ENCODE results near the gene PIP5K1B.

GRCh38 chr9:68832861-68833518 lies 128.0 kb downstream of the PIP5K1B start:
- TF ChIP-seq CTCF (IDR thresholded peaks at IDR 0.05; ENCODE audit: borderline replicate concordance, extremely low read depth, low read length, poor library complexity, severe bottlenecking) (no peak), EZH2 (IDR thresholded peaks at IDR 0.05; ENCODE audit: borderline replicate concordance, low read depth, low read length, severe bottlenecking) (no peak)
